Fibroblast of lung (primary cell): ENCODE measurements around the gene OVOL3. TPM values are rescaled to one million over a fixed set of nuclear protein-coding genes. Genes with fewer than 3 reads are reported as not detected.

Experiments used
- DNase-seq, 2 donors: peaks; one replicate each; pipeline versions ENCODE4 v3.0.0 to v3.0.0-alpha.2; 2010; ENCODE audit warnings: low read depth in 2 of 2
- H2AFZ ChIP-seq: 2 replicates; pipeline ENCODE4 v1.5.1; 2012; ENCODE audit warnings: low read length, control low read depth, inconsistent platforms
- H3K27ac ChIP-seq: 2 replicates; pipeline ENCODE4 v1.5.1; 2011; ENCODE audit warnings: low read length, control low read depth; ENCODE audit not compliant: insufficient read depth
- H3K27me3 ChIP-seq: 2 replicates; pipeline ENCODE4 v1.5.1; 2011; ENCODE audit warnings: mild to moderate bottlenecking, low read length; ENCODE audit not compliant: control insufficient read depth, insufficient read depth
- H3K36me3 ChIP-seq: 2 replicates; pipeline ENCODE4 v1.5.1; 2011; ENCODE audit warnings: low read length; ENCODE audit not compliant: control insufficient read depth, insufficient read depth
- H3K4me1 ChIP-seq: 2 replicates; pipeline ENCODE4 v1.5.1; 2011; ENCODE audit warnings: low read length; ENCODE audit not compliant: control insufficient read depth, insufficient read depth; ENCODE audit errors: extremely low read depth
- H3K4me2 ChIP-seq: 2 replicates; pipeline ENCODE4 v1.5.1; 2011; ENCODE audit warnings: low read length, control low read depth; ENCODE audit not compliant: insufficient read depth; ENCODE audit errors: extremely low read depth
- H3K4me3 ChIP-seq, 4 experiments: fragments of 200-600 bp in 1 of 4; sonication (generic) in 1 of 4; replicated peaks in 1 of 4; 2 replicates each; pipeline ENCODE4 v1.5.1; 2011 to 2016; ENCODE audit warnings: low read length in 4 of 4, low read depth in 3 of 4, mild to moderate bottlenecking in 3 of 4, control low read depth in 2 of 4, inconsistent platforms in 1 of 4, mixed read lengths in 1 of 4; ENCODE audit not compliant: insufficient read depth in 1 of 4; ENCODE audit errors: control extremely low read depth in 1 of 4
- H3K79me2 ChIP-seq: 2 replicates; pipeline ENCODE4 v1.5.1; 2012; ENCODE audit warnings: mild to moderate bottlenecking, low read length, inconsistent platforms; ENCODE audit not compliant: control insufficient read depth, insufficient read depth
- H3K9ac ChIP-seq: 2 replicates; pipeline ENCODE4 v1.5.1; 2011; ENCODE audit warnings: mild to moderate bottlenecking, low read length, control low read depth; ENCODE audit not compliant: insufficient read depth
- H3K9me3 ChIP-seq: 2 replicates; pipeline ENCODE4 v1.5.1; 2012; ENCODE audit warnings: low read depth, low read length; ENCODE audit not compliant: control insufficient read depth, insufficient read depth
- H4K20me1 ChIP-seq: 2 replicates; pipeline ENCODE4 v1.5.1; 2011; ENCODE audit warnings: low read length; ENCODE audit not compliant: control insufficient read depth, insufficient read depth; ENCODE audit errors: extremely low read depth
- EZH2 ChIP-seq: IDR thresholded peaks from 2 replicates; pipeline ENCODE4 v1.5.1; 2012; ENCODE audit warnings: low read length, control low read depth, mild to moderate bottlenecking; ENCODE audit errors: missing control alignments
- polyA plus RNA-seq, 2 donors: library from polyadenylated mRNA; depleted of rRNA in 1 of 2; stranded (reverse) in 1 of 2; unstranded in 1 of 2; fragments of >200 nt; gene quantifications; 2 replicates each; pipeline ENCODE4 v1.2.1, GENCODE V29; 2011 to 2012; ENCODE audit warnings: missing spikeins in 1 of 2
- total RNA-seq: library from RNA; depleted of rRNA; stranded (reverse); fragments of >200 nt; gene quantifications from 2 replicates; pipeline ENCODE4 v1.2.1, GENCODE V29; 2014
- TF ChIP-seq, protein P1 (sequence below), 2 donors: IDR thresholded peaks in 1 of 2; conservative IDR thresholded peaks in 1 of 2; 1 replicate in 1 of 2; 2 replicates in 1 of 2; pipeline ENCODE4 v1.5.1; 2011 to 2012; ENCODE audit warnings: low read length in 2 of 2, control low read depth in 1 of 2, inconsistent platforms in 1 of 2, low read depth in 1 of 2, mild to moderate bottlenecking in 1 of 2

The OVOL3 gene
- total and polyA plus RNA-seq, 2 donors (not counting 1 experiment from before 2014, with no cell fraction given) = not detected

GRCh38 chr19:36101550-36102327 is 9.2 kb upstream of the OVOL3 start:
- Histone ChIP-seq H3K4me3 (no peak overlapping the region), H3K36me3 (peaks cover 20% of the 10 kb centered on the region), H4K20me1 (no peaks in the 10 kb centered on the region), H3K9me3 (no peaks in the 10 kb centered on the region), H3K27me3 (no peaks in the 10 kb centered on the region), H2AFZ (no peak overlapping the region), H3K79me2 (no peaks in the 10 kb centered on the region), H3K27ac (no peak overlapping the region), H3K9ac (no peak overlapping the region), H3K4me1 (no peaks in the 10 kb centered on the region), H3K4me2 (no peak overlapping the region)
- no peak for TF ChIP-seq EZH2
- TF ChIP-seq, protein P1, sequence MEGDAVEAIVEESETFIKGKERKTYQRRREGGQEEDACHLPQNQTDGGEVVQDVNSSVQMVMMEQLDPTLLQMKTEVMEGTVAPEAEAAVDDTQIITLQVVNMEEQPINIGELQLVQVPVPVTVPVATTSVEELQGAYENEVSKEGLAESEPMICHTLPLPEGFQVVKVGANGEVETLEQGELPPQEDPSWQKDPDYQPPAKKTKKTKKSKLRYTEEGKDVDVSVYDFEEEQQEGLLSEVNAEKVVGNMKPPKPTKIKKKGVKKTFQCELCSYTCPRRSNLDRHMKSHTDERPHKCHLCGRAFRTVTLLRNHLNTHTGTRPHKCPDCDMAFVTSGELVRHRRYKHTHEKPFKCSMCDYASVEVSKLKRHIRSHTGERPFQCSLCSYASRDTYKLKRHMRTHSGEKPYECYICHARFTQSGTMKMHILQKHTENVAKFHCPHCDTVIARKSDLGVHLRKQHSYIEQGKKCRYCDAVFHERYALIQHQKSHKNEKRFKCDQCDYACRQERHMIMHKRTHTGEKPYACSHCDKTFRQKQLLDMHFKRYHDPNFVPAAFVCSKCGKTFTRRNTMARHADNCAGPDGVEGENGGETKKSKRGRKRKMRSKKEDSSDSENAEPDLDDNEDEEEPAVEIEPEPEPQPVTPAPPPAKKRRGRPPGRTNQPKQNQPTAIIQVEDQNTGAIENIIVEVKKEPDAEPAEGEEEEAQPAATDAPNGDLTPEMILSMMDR (conservative IDR thresholded peaks at IDR 0.05 in 1 of 2, IDR thresholded peaks at IDR 0.05 in 1 of 2; ENCODE audit: low read depth in 1 of 2, low read length in 2 of 2) = no peak
- DNase-seq = no peak

- DNase-seq = no peak
- no peak overlapping the region for H2AFZ ChIP-seq
- no peak overlapping the region for H3K4me2 ChIP-seq
- TF ChIP-seq, protein P1 (conservative IDR thresholded peaks at IDR 0.05 in 1 of 2, IDR thresholded peaks at IDR 0.05 in 1 of 2; ENCODE audit: low read depth in 1 of 2, low read length in 2 of 2) = no peak
- no peak for TF ChIP-seq EZH2
- H3K36me3 ChIP-seq = peaks cover 20% of the 10 kb centered on the region
- H3K4me3 ChIP-seq = no peak overlapping the region
- no peaks in the 10 kb centered on the region for H3K4me1 ChIP-seq
- H3K9ac ChIP-seq = no peak overlapping the region
- H4K20me1 ChIP-seq = no peaks in the 10 kb centered on the region
- no peaks in the 10 kb centered on the region for H3K27me3 ChIP-seq
- H3K9me3 ChIP-seq = no peaks in the 10 kb centered on the region
- H3K27ac ChIP-seq = no peak overlapping the region
- H3K79me2 ChIP-seq = no peaks in the 10 kb centered on the region
Measured at GRCh38 chr19:36103040-36103626, 7.8 kb upstream of the OVOL3 start.

GRCh38 chr19:36103842-36104552 is 6.9 kb upstream of the OVOL3 start:
- Histone ChIP-seq H3K79me2 (no peaks in the 10 kb centered on the region), H3K9ac (no peak overlapping the region), H3K4me3 (no peak overlapping the region), H4K20me1 (no peaks in the 10 kb centered on the region), H3K27me3 (no peaks in the 10 kb centered on the region), H3K4me1 (no peaks in the 10 kb centered on the region), H3K9me3 (no peaks in the 10 kb centered on the region), H3K4me2 (no peak overlapping the region), H2AFZ (no peak overlapping the region), H3K27ac (no peak overlapping the region), H3K36me3 (peaks cover 20% of the 10 kb centered on the region)
- peak in 1 of 2 donors; percentile 25 for DNase-seq
- no peak for TF ChIP-seq EZH2
